22Rv1 (cell line): Measurements from ENCODE around the gene PRRC2C.

Experiments used
- H3K27ac ChIP-seq: fragments of 450-650 bp; 2 replicates; pipeline ENCODE4 v1.5.1; 2017
- ZFX ChIP-seq: fragments of 450-650 bp; IDR thresholded peaks from 2 replicates; pipeline ENCODE4 v1.6.1; 2017; ENCODE audit warnings: antibody characterized with exemption, borderline replicate concordance
- TF ChIP-seq, protein P1 (sequence below): fragments of 450-650 bp; IDR thresholded peaks from 2 replicates; pipeline ENCODE4 v1.5.1; 2017; ENCODE audit warnings: mild to moderate bottlenecking

Gene PRRC2C

DNA sequence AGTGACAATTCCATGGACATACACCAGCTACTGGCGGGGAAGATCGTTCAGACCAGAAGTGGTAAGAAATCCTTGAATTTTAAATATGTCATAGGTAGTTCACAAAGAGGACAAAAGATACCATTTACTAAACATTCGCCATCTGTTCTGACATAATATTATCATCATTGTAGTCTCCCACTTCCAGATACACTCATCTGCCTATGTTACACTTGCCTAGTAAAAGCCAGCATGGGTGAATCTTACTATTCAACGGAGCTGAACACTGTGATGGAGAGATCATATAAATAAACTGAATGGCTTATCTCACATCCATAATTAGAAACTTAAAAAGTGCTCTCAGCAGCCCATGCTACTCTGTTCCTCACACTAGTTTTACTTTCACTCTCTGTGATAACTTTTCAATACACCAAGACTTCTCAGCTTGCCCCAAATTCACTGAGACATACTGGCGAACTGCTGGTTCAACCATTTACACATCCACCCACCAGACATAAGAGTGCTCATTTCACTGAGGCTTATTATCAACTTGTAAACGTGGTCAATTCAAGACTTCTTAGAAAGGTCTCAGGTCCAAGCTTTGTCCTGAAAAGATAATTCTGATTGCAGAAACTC lies 463 bp upstream of the PRRC2C start:
- H3K27ac ChIP-seq = peak overlapping the region; percentile 94
- TF ChIP-seq, protein P1, sequence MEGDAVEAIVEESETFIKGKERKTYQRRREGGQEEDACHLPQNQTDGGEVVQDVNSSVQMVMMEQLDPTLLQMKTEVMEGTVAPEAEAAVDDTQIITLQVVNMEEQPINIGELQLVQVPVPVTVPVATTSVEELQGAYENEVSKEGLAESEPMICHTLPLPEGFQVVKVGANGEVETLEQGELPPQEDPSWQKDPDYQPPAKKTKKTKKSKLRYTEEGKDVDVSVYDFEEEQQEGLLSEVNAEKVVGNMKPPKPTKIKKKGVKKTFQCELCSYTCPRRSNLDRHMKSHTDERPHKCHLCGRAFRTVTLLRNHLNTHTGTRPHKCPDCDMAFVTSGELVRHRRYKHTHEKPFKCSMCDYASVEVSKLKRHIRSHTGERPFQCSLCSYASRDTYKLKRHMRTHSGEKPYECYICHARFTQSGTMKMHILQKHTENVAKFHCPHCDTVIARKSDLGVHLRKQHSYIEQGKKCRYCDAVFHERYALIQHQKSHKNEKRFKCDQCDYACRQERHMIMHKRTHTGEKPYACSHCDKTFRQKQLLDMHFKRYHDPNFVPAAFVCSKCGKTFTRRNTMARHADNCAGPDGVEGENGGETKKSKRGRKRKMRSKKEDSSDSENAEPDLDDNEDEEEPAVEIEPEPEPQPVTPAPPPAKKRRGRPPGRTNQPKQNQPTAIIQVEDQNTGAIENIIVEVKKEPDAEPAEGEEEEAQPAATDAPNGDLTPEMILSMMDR = no peak
- no peak for TF ChIP-seq ZFX

DNA sequence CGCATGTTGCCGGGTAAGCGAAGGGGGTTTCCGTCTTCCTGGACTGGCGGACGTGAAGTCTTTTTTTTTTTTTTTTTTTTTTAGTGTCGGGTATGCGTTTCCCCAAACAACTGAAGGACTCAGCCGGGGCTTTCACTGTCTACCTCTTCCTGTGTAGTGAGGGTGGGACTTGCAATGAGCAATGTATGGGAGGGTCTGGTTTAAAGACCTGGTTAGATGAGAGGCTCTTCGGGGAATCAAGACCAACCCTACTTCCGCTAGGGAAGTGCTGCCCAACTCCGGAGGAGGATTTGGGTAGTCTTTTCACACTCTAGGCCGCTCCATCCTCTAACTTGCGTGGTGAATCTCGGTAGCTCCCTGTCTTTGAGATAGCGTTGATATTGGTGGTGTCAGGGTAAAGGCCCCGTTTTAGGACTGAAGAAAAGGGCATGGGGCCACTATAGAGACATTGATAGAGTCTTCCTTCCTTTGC lies 754 bp downstream of the PRRC2C start:
- no peak for TF ChIP-seq ZFX
- TF ChIP-seq, protein P1 = no peak
- peak overlapping the region; percentile 94 for H3K27ac ChIP-seq

DNA sequence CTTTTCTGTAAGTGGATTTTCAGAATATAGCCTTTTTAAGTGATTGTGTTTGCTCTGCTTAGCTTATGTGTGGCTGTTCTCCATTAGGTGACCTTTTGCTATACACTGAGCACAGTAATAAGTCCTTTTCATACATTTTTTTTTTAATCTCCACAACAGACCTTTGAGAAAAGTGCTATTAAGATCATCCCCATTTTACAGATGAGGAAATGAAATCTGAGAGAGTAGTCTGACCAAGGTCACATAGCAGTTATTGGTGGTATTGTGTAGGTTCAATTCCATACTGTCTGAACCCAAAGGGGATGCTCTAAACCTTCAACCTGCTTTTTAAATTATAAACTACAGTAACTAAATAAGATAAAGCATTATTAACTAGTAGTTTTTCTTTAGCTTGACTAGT lies 1.7 kb downstream of the PRRC2C start:
- H3K27ac ChIP-seq = peak overlapping the region; percentile 94
- TF ChIP-seq, protein P1 = no peak
- TF ChIP-seq ZFX = no peak

DNA sequence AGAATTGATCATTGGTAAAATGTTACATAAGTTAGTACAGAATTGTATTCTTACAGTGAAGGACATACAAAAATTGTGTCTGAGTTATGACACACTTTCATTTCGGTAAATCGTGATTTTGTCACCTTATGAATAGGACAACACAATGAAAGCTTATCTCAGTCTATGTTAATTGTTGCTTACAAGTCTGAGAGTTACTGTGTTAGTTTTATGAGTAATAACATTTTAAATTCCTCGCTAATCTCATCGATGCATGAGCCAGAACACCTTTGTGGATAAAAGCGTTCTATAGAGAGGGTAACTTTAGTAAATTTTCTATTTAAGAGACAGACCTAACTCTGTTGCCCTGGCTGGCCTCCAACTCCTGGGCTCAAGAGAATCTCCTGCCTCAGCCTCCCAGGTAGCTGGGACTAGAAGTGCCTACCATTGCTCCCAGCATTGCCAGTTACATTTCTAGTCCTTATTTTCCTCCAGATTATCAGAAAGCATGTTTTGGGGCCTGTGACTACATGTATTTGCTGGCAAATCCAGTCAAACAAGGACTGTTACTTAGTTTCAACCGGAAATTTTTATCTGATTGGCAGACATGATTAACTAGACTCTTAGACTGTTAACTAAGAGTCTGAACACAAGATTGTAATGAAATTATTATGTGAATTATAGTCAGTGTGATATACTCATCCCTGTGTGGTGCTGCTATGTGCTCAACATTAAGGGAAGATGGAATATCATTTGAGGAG lies 3.0 kb downstream of the PRRC2C start:
- no peak overlapping the region for H3K27ac ChIP-seq
- TF ChIP-seq, protein P1 = no peak
- no peak for TF ChIP-seq ZFX

DNA sequence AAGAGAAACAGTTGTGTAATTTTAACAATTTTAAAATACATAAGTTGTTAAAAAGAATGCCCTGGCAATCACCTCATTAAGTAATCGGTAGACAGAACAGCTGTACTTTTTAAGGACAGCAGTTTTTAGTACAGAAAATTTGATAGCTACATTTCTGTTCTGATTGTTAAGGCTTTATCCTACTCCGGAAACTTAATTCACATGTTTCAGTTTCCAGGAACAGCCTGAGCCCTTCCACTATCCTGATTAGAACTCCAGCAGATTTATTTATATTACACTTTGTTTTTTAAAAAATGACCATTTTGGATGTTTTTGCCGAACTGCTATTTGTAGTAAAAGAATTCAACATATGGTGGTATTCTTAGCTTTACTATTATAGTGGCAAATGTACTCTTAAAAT lies 8.7 kb downstream of the PRRC2C start:
- TF ChIP-seq ZFX = no peak
- TF ChIP-seq, protein P1 = no peak
- no peak overlapping the region for H3K27ac ChIP-seq

DNA sequence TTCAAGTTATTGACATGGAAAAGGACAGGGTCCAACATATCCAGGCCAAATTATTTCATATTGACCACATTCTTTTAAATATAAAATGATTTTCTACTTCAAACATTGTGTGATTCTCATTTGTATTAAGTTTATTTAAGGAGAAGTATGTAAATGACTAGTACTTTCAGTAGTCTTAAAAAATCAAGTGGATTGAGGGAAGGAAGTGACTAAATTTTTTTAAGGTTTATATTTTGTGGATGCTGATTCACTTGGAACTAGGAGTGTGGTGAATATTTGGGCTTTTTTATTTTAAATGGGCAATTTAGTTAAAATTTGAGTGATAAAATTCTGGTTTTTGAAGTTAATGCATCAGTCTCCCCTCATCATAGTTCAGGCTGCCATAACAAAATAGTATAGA lies 10.1 kb downstream of the PRRC2C start:
- no peak overlapping the region for H3K27ac ChIP-seq
- TF ChIP-seq, protein P1 = no peak
- TF ChIP-seq ZFX = no peak

DNA sequence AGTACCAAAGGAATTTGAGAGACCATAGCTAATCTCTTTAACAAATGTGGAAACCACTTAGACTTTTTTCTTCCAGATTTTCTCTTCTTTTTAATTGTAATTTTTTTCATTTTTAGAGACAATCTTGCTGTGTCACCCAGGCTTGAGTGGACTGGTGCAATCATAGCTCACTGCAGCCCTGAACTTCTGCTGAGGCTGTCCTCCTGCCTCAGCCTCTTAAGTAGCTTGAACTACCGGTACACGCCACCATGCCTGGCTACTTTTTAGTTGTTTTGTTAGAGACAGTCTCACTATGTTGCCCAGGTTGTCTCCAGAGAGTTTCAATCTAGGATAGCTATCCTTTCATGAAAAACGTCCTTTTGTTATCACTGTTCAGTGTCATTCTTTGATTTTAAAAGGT lies 15.0 kb downstream of the PRRC2C start:
- no peak for TF ChIP-seq ZFX
- TF ChIP-seq, protein P1 = no peak
- H3K27ac ChIP-seq = no peak overlapping the region
